Hypothalamus (tissue), 51 donors: ENCODE results near the gene C15orf39.

Experiments
- DNase-seq, 51 donors: peaks; one replicate each; lab custom pipeline; 2025; lab: John Stamatoyannopoulos, UW

The C15orf39 gene

DNA sequence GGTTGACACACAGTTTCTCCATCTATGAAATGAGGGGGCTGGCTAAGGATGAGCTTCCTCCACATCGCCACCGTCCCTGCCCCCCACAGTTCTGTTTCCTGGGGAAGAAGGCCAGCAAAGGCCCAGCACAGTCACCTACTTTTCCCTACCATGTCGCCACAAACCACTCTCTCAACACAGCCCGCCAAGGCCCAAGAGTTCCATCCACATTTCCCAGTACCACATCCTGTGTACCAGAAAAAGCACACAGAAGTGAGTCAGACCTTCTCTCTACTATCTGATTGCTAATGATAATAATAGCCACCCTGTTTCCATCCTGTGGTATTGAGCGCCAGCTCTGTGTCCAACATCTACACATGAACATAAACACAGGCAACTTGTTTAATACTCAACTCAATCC lies 30.3 kb upstream of the C15orf39 start:
- no peak for DNase-seq

DNA sequence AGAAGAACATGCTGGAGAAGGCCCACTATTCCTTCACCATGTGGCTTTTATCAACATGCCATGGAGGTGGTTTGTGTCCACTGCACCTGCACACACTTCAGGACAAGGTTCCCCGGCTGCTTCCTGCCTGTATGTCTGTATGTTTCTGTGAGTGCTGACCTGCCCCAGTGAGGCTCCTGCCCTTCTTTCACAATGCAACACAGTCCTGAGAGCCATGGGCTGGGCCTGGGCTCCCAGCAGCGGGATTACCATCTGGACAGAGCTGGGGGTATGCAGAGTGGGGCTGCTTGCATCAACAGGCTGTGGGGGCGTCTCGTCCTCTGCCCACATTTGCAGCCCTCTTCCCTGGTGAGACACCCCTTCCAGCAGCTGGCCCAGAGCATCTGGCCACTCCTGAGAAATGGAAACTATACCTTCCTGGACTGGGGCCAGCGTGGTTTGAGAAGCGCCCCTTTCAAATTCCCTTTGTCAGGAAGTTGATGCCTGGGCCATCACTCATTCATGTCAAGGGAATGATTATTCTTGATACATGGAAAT lies 29.3 kb upstream of the C15orf39 start:
- no peak for DNase-seq

DNA sequence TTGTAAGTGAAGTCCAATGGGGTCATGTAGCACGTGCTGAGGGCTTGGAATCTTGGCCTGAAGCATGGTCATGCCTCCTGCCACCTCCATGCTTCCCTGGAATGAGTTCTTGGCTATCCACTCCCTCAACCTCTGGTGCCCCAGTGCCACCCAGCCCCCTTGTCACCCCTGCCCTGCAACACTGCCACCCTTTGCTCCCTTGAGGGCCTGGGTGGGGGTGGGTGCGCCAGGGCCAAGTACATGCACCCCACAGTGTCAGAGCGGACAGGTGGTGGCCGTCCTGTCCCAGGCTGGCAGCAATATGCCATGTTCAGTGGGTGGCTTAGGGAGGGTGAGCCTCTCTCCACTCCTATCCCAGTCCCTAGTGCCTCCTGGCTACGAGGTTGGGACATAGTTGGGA lies 27.6 kb upstream of the C15orf39 start:
- DNase-seq: no peak

DNA sequence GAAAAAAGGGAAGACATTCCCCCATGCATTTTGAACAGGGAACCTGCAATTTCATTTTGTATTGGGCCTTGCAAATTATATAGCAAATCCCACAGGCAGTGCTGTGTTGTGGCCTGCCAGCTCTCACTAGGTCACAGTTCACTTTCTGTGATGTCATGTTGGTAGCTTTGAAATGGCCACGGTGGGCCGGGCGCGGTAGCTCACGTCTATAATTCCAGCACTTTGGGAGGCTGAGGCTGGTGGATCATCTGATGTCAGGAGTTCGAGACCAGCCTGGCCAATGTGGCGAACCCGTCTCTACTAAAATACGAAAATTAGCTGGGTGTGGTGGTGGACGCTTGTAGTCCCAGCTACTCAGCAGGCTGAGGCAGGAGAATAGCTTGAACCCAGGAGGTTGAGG lies 27.0 kb upstream of the C15orf39 start:
- no peak for DNase-seq

DNA sequence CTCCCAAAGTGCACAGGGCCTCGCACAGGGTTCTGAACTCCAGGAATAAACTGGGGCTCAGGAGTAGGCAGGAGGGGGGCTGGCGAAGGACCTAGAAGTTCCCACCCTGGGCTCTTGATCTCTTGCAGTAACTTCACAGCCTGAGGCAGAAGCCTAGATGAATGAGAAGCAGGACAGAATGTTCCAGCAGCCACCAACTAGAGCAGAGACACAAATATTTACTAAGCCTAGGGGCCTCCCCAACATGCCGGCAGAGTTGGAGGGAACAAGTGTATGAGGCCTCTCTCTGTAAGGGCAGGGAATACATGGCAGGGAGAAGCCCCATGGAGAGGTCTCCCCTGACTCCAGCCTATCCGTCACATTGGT lies 25.3 kb upstream of the C15orf39 start:
- no peak for DNase-seq

DNA sequence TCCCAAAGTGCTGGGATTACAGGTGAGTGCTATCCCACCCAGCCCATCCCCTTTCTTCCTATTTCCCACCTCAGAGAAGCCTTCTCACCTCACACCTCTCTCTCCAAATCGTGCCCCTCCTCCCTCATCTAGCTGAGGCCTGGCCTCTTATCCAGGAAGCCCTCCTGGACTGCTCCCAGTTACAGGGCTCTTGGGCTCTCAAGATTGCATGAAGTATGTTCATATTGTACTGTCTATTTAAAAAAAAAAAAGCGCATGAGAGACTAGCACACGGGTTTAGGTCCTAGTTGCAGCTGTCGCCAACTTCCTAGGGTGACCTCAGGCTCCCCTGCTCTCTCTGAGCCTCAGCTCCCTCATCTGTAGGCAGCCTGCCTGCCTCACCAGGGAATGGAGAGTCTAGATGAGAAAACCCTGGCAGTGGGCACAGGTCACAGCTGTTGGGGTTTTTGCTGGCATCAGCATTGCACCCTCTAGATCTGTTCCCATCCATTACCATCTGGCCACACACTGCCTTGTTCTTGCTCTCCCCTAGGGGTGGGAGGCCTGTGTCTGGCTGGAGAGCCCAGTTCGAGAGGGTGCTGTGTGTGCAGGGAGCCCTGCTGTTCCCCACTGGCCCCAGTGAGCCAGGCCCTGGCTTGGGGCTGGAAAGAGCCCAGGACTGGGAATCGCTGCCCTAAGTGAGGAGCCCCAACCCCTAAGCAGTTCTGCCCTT lies 24.2 kb upstream of the C15orf39 start:
- no peak for DNase-seq

DNA sequence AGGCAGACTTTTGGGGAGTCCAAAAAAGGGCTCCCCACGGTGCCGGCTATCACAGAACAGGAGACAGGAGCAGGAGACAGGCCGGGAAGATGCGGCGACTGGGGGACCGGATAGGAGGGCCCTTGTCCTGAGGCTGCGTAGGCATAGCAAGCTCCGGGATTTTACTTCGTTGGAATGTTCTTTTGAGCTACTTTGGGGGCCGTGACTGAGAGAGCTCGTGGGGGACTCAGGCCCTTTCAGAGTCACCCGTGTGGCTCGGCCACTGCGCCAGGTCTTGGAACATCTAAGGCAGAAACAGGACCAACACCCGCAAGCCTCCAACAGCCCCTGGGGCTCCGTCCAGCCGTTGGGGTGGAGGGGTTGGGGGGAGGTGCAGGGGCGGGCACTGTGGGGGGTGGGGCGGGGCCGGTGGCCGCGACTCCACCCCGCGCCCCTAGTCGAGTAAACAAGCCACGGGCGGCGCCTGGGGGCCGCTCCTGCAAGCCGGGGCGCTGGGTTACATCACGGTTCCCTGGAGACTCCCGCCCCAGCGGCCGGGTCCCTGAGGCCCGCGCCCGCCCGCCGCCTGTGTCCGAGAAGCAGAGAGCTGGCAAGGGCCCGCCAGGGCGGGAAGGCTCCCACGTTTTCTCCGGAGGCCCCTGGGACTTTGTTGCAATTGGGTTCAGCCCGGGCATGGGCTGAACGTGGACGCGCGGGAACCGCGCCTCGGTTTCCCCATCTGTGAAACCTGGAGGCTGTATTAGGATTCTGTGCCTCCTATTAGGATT lies 23.3 kb upstream of the C15orf39 start:
- DNase-seq: peak in 11 of 51 donors; percentile 13 to 49 (median 22)

DNA sequence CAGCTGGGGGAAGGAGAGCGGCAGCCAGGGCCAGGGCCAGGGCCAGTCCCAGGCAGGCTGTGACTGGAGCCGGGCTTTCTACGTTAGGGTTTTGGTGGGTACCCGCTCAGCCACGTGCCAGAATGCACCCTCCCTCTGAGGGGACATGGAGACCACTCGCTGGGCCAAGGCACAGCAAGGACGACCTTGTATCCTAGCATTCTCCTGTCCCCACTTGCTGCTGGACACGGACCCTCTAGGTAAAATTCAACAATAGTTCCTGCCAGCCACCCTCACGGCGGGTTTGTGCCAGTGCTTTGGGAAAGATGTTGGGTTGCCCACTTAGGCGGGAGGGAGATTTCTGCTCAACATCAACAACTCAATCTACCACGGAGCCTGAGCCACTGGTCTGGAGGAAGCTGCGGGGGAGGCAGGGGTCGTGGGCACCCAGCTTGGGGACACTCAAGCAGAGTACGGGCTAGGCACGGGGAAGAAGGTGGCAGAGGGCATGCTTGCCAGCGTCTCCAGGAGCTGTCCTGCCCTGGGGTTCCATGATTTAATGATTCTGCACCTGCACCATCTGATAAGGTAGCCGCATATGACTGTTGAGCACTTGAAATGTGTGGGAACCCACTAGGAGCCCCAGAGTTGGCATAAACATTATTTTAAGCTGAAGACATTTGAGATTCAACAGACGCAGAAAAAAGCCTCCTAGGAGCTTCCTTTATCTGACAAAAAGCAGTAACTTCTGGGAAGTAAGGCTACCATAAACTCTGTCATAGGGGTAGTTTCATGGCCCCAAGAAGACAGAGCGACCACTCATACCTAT lies 22.5 kb upstream of the C15orf39 start:
- peak in 1 of 51 donors; percentile 16 for DNase-seq

DNA sequence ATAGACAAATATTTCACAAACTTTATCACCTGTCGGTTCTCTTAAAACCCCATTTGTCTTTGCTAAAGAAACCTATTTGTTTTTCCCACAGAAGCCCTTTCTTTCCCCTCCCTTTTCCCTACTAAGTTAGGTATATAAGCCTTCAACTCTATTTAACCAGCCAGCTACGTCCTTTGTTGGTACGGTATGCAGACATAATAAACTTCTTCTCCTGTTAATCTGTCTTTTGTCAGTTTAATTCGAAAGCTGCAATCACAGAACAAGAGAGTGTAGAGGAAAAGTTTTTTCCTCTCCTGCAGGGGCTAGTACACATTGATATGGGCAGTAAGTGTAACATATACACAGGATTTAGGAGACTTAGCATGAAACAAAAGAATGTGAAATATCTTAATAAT lies 21.9 kb upstream of the C15orf39 start:
- no peak for DNase-seq

DNA sequence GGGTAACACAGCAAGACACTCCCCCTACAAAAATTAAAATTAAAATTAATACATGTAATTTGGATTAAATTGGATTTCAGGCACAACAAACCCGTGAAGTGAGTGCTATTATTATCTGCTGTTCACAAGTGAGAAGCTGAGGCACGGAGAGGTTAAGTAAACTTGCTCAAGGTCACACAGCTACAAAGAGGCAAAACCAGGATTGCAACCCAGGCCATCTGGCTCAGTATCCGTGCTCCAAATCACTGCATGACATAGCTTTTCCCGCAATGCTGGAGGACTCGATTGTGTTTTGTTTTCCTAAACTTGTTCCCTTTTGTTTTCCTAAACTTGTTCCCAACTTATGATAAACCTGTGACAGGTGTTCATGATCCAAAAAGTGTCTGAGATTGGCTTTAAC lies 19.9 kb upstream of the C15orf39 start:
- DNase-seq: no peak

DNA sequence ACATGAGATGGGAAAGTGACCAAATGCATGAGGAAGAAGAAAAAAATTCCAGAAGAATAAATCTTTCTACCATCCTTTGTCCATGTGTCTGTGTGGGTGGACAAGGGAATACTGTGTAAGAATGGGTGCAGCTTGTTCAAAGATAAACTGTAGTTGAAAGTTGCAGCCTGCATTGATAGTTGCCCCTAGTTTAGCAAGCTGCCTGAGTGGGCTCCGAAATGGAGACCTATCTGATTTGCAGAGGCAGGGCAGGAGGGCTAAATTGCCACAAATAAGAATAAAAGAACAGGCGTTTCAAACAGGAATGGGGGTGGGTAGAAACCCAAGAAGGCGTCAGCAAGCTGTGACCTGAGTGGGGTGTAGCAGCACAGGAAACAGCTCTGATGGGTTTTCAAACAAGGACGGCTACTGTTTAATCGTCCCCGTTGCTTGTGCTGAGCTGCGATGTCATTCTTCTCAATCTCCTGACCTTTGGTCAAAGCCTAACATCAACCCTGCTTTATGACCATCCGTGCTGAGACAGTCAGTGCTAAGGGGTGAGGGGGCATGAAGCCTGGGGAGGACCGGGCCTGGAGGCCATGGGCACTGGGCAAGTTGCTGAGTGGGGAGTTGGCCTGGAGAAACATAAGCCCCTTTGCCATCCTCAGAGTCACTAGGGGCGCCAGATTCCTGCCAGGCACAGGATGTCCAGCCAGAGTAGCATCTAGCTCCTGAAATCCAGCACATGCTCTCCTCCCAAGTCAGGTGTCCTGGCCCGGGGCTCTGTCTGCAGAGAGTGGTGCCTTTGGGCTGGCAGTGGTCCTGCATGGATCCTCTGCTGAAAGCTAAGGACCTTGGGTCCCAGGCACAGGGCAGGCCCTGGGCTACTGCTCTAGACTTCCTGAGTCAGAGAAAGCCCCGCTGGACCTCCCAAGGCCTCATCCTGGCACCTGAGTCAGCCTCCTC lies 19.2 kb upstream of the C15orf39 start:
- peak in 2 of 51 donors; percentile 6 to 13 for DNase-seq

DNA sequence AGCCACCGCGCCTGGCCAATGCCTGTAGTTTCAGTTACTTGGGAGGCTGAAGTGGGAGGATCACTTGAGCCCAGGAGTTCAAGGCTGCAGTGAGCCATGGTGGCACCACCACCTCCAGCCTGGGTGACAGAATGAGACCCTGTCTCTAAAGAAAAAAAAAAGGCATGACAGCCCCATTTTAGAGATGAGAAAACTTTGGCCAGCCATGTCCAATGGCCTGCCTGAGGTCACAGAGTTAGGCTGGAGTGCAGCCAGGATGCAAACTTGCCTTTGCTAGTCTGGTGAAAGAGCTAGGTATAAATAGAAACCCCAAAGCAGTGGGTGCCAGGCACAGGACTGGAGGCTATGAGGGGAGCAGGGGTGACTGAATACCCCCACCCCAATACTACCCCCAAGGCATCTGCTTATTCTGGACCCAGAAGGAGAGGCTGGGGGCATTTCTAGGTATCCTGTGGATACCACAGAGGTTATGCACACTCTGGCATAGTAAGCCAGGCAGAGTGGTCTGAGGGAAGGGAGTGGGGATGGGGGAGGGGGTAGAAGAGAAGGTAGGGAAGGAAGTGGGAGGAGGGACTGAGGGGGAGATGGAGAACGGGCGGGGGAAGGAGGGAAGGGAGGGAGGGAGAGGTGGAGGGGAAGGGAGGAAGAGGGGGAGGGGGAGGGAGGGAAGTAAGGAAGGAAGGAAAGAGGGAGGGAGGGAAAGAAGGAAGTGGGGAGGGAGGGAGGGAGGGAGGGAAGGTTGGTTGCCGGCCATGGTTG lies 16.2 kb upstream of the C15orf39 start:
- no peak for DNase-seq

DNA sequence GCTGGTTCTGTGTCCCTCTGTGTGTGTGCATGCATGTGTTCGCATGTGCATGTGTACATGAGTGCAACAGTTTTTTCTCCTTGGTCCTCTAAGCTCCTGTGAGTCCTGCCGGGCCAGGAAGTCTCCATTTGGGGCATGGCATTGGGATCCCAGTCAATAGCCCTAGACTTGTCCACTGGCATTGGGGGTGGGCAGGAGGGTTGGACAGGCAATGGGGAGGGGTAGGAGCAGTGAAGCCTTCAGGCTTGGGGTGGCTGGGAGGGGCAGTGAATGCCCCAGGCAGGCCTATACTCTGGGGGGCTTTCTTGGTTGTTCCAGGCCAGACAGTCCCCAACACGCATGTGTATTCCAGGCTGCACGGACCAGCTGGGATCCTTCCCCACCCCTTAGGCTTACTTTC lies 15.6 kb upstream of the C15orf39 start:
- DNase-seq: no peak

DNA sequence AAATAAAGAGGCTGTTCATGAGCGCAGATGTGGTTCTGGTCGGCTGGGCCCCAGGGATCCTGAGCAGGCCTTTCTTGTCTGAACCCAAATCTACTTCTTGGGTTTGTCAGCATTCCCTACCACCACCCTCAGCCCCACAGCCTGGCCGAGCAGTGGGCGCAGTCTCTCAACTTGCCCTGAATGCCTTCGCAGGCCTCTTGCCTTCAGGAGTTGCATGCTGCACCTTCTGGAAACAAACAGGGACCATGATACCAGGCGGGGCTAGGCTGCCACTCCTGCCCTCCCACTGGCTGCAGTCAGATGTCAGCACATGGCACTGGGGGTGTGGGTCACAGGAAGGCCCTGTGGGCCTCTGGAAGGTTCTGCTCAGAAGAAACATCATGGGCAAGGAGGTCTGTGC lies 13.2 kb upstream of the C15orf39 start:
- DNase-seq: no peak

DNA sequence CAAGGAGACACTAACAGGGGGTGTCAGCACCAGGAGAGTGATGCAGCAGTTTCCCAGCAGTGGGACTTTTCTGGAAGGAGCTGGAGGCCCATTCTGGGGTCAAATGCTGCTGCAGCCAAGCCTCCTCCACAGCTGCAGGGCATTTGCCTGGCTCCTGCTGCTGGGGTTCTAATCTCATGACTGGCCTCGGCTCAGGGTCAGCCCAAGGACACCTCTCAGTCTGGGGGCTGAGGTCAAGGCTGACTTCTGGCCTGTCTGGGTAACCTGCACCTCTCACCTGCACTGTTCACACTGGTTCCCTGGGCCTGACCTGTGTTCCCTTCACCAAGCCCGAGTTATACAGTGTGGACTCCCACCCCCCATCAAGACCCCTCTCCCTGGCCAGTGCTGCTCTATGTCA lies 10.4 kb upstream of the C15orf39 start:
- no peak for DNase-seq

DNA sequence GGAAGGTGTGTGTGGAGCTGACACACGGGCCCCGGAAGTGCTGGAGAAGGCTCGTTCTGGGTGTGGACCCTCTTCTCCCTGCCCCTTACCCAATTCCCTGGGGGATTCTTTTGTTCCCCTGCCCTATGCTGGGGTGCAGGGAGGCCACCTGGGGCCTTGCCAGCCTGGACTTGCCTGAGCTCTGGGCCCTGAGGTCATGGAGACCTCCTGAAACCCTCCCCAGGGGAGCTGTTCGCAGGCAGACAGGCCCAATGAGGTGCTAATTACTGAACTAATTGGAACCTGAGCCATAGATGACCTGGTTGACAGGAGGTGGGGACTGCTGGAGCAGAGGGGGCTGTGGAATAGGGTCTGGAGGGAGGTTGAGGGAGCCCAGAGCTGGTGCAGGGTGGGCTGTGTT lies 9.4 kb upstream of the C15orf39 start:
- DNase-seq: no peak

DNA sequence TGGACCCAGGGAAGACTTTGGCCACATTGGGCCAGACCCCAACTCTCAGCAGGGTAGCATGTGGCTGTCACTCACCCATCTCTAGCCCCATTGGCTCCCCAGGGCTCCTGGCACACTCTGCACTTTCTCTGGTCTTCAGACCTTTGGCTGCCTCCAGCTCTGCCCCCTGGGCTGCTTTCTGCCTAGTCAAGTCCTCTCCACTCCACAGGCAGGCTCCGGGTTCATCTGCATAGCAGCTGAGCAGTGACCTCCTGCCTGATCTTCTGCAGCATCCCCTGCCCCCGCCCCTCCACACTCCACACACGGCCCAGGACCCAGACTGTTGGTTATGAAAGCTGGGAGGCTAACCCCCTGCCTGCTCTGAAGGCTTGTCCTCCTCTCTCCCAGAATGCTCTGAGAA lies 8.4 kb upstream of the C15orf39 start:
- DNase-seq: no peak

DNA sequence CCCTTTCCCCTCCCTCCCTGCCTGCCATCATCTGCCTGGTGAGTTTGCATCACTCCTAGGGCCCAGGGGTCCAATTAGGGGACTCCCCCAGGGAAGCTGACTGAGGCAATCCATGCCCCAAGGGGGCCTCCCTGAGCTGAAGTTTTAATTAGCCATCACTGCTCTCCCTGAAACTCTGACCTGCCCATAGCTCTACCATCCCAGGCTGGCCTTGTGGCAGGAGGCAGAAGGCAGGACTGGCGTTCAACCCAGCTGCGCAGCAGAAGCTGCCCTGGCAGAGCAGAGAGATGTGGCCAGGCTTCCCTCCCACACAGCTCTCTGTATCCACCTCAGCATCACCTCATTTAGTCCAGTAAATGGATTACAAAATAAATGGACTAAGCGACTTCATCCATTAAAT lies 7.7 kb upstream of the C15orf39 start:
- DNase-seq: no peak

DNA sequence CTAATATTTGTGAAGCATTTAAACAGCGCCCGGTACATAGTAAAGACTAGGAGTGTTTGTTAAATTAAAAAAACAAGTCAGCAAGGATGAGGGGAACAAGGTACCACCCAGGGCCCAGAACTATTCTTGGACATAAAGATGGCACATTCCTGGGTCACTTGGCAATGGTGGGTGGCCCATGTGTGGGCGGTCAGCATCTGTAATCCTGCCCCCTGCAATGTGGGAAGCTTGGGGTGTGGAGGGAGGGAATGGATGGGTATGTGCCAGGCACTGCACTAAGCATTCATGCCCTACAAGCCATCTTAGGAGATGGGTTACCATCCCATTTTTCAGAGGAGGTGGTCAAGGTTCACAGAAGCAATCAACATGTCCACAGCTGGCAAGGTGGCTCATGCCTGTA lies 7.3 kb upstream of the C15orf39 start:
- DNase-seq: no peak
